ENCODE results near the gene KTI12.
"Not testable (repeated sequence)": the region's sequence is repeated elsewhere in the genome, so short reads cannot be mapped to it uniquely, and the experiment has no call there.

Gene KTI12

DNA sequence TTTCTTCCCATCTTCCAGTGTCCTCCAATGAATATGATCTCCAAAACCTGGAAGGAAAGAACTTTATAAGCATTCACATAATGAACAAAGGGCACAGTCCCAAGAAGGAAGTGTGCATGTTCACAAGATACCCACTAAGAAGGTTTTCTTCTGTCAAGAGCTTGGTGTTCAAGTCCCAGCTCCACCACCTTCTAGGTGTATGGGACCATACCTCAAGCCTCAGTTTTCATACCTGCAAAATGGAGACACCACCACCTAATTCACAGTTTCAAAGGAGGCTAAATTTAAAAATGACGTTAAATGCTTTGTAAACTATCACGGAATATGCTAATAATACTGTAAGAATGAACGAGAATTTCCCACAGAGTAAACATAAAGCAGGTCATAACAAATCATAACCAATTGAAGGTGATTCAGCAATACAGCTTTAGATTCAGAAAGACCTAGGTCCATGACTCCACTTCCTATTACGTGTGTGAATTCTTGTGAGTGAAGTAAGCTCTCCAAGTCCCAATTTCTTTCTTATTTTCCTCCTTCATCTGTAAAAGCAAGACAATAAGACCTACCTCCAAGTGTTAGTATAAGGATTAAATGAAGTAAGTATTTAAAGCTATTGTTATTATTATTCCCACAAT, 8.1 kb upstream of the KTI12 start:
- no peak for DNase-seq (ENCODE audit: low read depth in 2 of 2)

DNA sequence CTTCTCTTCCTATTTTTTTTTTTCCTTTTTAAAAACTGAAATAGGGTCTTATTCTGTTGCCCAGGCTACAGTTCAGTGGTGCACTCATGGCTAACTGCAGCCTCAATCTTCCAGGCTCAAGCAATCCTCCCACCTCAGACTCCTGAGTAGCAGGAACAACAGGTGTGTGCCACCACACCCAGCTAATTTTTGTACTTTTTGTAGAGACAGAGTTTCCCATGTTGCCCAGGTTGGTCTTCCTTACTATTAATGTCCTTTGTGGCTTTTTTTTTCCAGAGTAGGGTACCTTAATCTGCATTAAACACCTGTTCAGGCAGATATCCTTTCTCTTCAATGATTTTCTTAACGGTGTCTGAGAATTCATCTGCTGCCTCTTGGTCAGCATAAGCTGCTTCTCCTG, 4.3 kb upstream of the KTI12 start:
- no peak for DNase-seq (ENCODE audit: low read depth in 2 of 2)

DNA sequence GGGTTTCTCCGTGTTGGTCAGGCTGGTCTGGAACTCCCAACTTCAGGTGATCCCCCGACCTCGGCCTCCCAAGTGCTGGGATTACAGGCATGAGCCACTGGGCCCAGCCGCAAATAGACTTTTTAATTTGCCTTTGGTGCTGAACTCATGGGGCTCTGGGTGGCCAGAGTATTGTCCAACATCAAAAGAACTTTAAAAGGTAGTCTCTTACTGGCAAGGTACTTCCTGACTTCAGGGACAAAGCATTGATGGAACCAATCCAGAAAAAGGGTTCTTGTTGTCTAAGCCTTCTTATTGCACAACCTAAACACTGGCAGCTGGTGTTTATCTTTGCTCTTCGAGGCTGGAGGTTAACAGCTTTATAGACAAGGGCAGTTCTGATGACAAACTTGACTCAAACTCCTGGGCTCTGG, 3.8 kb upstream of the KTI12 start:
- DNase-seq (ENCODE audit: low read depth in 2 of 2), result no peak

- no peak for DNase-seq (ENCODE audit: low read depth in 2 of 2)
Observed at GRCh38 chr1:52034050-52034384, 407 bp upstream of the KTI12 start.

- DNase-seq (ENCODE audit: low read depth in 2 of 2), result no peak
Observed at GRCh38 chr1:52032785-52033131, 852 bp downstream of the KTI12 start.

DNA sequence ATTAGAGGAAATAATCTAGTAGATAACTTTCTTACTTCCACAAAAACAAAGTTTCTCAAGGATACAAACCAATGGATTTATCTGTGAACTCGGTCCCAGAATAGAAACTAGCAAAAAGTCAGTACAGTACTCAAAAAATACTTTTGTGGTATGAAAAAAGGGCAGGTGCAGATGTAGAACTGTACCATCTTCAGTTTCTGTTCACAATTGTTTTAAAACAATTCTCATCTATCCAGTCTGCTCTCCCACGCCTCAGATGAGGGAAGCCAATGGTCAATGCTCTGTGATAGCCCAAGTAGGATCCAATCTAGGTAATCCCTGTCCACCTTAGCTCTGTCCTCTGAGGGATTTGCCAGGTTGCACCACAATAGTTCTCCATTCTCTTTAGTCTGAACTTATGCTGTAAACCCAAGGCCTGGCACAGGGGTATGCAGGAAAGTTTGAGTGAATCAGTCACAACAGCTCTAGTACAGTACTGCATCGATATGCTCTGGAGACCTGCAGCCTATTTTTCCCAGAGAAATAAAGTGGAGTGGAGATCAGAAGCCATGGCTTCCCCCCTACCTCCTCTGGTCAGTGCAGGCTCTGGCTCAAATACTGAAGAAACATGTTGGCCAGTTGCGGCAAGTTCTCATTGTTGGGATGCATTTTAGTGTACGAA, 1.4 kb downstream of the KTI12 start:
- DNase-seq (ENCODE audit: low read depth in 2 of 2), result no peak

GRCh38 chr1:52028839-52029238, 4.8 kb downstream of the KTI12 start:
- DNase-seq (ENCODE audit: low read depth in 2 of 2), result not testable (repeated sequence)

- no peak for DNase-seq (ENCODE audit: low read depth in 2 of 2)
Observed at GRCh38 chr1:52028328-52028727, 5.3 kb downstream of the KTI12 start.

DNA sequence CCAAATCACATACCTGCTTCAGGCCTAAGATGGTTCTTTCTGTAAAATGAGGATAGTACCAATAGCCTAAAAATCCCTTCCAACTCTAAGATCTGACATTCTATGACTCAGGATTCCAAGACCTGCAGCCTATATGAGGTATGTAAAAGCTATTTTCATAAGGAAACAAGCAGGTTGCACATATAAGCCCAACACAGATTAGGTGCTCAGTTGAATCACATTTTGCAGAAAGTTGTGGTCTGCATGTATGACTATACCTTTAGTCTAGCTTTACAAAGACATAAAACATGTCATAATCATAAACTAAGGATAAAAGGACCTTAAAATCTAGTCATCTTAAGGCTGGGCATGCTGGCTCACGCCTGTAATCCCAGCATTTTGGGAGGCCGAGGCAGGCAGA, 7.3 kb downstream of the KTI12 start:
- no peak for DNase-seq (ENCODE audit: low read depth in 2 of 2)

- no peak for DNase-seq (ENCODE audit: low read depth in 2 of 2)
Observed at GRCh38 chr1:52022133-52022532, 11.5 kb downstream of the KTI12 start.

DNA sequence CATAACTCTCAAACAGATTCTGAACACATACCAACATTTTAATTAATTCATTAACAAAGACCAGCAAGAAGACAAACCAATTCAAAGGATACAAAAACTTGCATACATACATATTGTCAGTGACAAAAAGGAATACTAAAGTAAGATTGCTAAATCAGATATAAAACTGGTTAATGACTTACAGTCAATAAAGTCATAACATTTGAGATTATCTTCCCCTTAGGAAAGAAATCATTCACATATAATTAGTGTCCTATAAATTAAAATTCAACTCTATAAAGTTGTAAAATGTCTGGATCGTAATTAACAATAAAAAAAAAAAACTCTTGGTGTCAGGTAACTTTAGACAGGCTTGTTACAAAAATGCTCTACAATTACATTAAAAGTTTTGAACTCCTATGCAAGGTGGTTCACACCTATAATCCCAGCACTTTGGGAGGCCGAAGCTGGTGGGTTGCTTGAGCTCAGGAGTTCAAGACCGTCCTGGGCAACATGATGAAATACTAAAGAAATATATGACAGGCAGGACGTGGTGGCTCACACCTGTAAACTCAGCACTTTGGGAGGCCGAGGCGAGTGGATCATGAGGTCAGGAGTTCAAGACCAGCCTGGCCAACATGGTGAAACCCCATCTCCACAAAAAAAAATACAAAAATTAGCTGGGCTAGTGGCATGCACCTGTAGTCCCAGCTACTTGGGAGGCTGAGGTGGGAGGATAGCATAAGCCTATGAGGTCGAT, 25.4 kb downstream of the KTI12 start:
- DNase-seq (ENCODE audit: low read depth in 2 of 2), result no peak

- DNase-seq (ENCODE audit: low read depth in 2 of 2), result no peak
Observed at GRCh38 chr1:52007215-52008002, 26.2 kb downstream of the KTI12 start.

- DNase-seq (ENCODE audit: low read depth in 2 of 2), result not testable (repeated sequence)
Observed at GRCh38 chr1:52006081-52006553, 27.5 kb downstream of the KTI12 start.

GRCh38 chr1:52005548-52005947, 28.1 kb downstream of the KTI12 start:
- not testable (repeated sequence) for DNase-seq (ENCODE audit: low read depth in 2 of 2)

DNA sequence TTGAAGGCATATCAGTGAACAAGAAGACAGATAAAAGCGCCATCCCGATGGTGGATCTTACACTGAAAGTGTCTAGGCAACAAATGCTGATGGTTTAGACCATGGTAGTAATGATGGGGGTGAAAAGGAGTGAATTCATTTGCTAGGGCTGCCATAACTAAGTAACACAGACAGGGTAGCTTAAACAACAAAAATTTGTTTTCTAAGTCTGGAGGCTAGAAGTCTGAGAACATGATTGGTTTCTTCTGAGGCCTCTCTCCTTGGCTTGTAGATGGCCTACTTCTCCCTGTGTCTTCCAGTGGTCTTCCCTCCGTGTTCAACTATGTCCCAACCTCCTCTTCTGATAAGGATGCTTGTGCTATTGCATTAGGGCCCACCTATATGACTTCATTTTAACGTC, 29.7 kb downstream of the KTI12 start:
- DNase-seq (ENCODE audit: low read depth in 2 of 2), result no peak

DNA sequence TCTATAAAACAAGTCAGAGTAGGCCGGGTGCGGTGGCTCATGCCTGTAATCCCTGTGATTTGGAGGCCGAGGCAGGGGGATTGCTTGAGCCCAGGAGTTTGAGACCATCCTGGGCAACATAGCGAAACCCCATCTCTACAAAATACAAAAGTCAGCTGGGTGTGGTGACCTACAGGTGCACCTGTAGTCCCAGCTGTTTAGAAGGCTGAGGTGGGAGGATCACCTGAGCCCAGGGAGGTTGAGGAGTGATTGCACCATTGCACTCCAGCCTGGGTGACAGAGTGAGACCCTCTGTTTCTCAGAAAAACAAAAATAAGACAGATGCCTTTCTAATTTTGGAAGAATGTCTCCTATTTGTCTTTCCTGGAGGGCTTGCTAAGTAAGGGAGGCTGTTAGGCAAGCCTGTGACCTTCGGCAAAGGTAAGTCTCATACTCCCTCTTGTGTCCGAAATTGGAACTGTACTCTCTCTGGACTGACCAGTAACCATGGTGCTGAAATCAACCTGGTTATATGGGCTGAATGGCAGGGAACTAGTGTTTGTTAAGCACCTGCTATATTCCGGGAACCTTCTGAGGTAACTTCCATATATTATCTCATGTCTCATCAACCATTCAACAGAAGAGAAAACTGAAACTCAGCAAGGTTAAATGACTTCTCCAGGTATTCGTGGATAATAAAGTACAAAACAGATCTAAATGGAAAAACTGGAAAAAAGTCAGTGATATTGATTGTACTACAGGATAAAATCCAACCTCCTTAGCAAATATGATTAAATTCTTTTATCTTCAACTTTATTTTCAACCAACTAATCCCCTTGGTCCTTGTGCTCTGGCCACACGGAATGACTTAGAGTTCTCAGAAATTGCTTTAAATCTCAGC, 31.3 kb downstream of the KTI12 start:
- DNase-seq (ENCODE audit: low read depth in 2 of 2), result peak in 1 of 2 donors; percentile 11

DNA sequence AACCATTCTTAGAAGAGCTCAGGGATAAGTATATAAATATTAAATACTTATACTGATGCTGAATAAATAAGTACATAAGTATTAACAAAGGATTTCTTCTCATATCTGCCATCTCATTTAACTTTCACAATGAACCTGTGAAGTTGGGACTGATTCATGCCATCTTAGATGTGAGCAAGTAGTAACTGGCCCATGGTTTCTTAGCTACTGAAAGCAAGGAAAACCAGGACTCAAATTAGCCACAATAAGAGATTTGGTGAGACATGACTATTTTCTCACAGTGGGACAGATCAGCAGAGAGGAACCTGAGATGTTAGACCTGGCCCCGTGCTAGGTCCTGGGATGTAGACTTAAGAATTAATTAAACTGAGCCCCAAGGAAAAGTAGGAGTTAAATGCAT, 34.9 kb downstream of the KTI12 start:
- no peak for DNase-seq (ENCODE audit: low read depth in 2 of 2)

DNA sequence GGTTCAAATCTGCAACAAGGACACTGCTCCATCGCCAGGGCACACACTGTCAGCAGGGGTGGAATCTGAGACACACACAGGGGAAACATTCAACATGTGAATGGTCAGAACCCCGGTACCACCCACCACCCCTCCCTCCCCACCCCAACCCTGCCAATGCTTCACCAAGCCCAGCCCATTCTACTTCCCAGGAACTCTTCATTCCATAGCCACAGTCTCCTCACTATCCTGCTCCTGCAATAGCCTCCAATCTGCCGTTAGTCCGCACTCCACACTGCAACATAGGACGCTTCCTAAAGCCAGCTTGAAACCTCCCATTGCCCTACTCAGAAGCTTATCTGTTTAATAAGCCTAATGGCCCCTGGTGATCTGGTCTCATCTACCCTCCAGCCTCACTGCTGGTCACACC, 35.6 kb downstream of the KTI12 start:
- DNase-seq (ENCODE audit: low read depth in 2 of 2), result no peak

- peak; percentile 68 for DNase-seq (ENCODE audit: low read depth in 2 of 2)
Observed at GRCh38 chr1:51990478-51990965, 43.1 kb downstream of the KTI12 start, which contains the start of gene RAB3B. TSS of gene RAB3B (minus strand) at chr1:51990700. CDS start at chr1:51977117, 13,583 bp downstream.

- no peak for DNase-seq (ENCODE audit: low read depth in 2 of 2)
Observed at GRCh38 chr1:51989582-51990477, 43.8 kb downstream of the KTI12 start.

Data from stimulated activated CD8-positive, alpha-beta memory T cell treated with anti-CD3 and anti-CD28 coated beads, Interleukin-2, amount 100 ng/mL, for 1 hour (primary cell).